ENCODE measurements around the gene PSG7. TPM values are rescaled to one million over a fixed set of nuclear protein-coding genes. Genes with fewer than 3 reads are reported as not detected.
"Not testable (repeated sequence)": the region's sequence is repeated elsewhere in the genome, so short reads cannot be mapped to it uniquely, and the experiment has no call there.

Gene PSG7
- total RNA-seq (2013; cell fraction: nucleolus; rRNA removed) = not detected in 2 replicates
- total RNA-seq (2014; rRNA removed) = not detected in 2 replicates
- total RNA-seq (2014; rRNA removed; fragmentation: Illumina TruSeq; extraction: Trizol) = not detected in 2 replicates
- total RNA-seq (2021) = not detected in 2 replicates
- not detected for polyA plus RNA-seq (2011; ENCODE audit: low read depth)
- not detected in 2 replicates for polyA plus RNA-seq (2011; rRNA removed)
- not detected in 2 replicates for polyA plus RNA-seq (2011; cell fraction: cytosol; rRNA removed)
- not detected in 2 replicates for polyA plus RNA-seq (2011; cell fraction: nucleus; rRNA removed)
- polyA plus RNA-seq (2012) = not detected in 2 replicates
- polyA plus RNA-seq (2014; fragmentation: Illumina TruSeq; extraction: Trizol) = not detected in 2 replicates
- polyA plus RNA-seq (2014; fragmentation: Nextera tagmentation; extraction: Ambion mirVana) = not detected
- polyA plus RNA-seq (2014; rRNA removed) = not detected in 2 replicates
- not detected for polyA plus RNA-seq (2016; fragmentation: Nextera tagmentation; extraction: Ambion mirVana)
- not detected in 2 replicates for polyA minus RNA-seq (2011; rRNA and poly(A)+ RNA removed)
- not detected in 2 replicates for polyA minus RNA-seq (2011; cell fraction: cytosol; rRNA and poly(A)+ RNA removed)
- polyA minus RNA-seq (2011; cell fraction: nucleus; rRNA and poly(A)+ RNA removed) = not detected in 2 replicates
- not detected for Bru-seq, nascent RNA
- not detected for BruChase-seq, experiment 1, labeled RNA remaining after a 6-hour chase
- BruChase-seq, experiment 2, labeled RNA remaining after a 2-hour chase = not detected
- long read RNA-seq, experiment 1 = 0 reads
- long read RNA-seq, experiment 2 = 0 reads

GRCh38 chr19:42937107-42937506 lies at the start of gene PSG7:
Gene PSG7 (minus strand): TSS chr19:42937207. CDS start chr19:42937076, 131 bp downstream.
- not testable (repeated sequence) for H3K9ac ChIP-seq (ENCODE audit: control insufficient read depth, insufficient read depth, low read length)

GRCh38 chr19:42985588-42985987 lies 48.6 kb upstream of the PSG7 start:
- CTCF ChIA-PET = interaction anchor here (0.6 kb wide), 1 partner anchor 165 kb away, joined by 3 read pairs; no protein-coding TSS in a partner anchor
- RAD21 ChIA-PET (ENCODE audit: unreplicated experiment) = no interaction called here
- Histone ChIP-seq H3K27ac (ENCODE audit: control insufficient read depth, insufficient read depth) (no peak overlapping the region), H3K36me3 (ENCODE audit: control insufficient read depth in 2 of 2, insufficient read depth in 2 of 2, low read length in 1 of 2) (no peaks in the 10 kb centered on the region), H3K9ac (ENCODE audit: control insufficient read depth, insufficient read depth, low read length) (no peak overlapping the region), H3K4me1 (ENCODE audit: control insufficient read depth, insufficient read depth, low read length) (no peaks in the 10 kb centered on the region), H3K4me3 (no peak overlapping the region), H3K4me2 (ENCODE audit: control insufficient read depth, insufficient read depth) (no peak overlapping the region), H3K9me3 (replicated peaks; ENCODE audit: control insufficient read depth, insufficient read depth, low read length) (no peaks in the 10 kb centered on the region), H4K20me1 (ENCODE audit: control insufficient read depth, insufficient read depth) (no peaks in the 10 kb centered on the region), H3K27me3 (replicated peaks in 1 of 2; ENCODE audit: control insufficient read depth in 2 of 2, insufficient read depth in 2 of 2, low read length in 1 of 2) (no peaks in the 10 kb centered on the region), H3K79me2 (ENCODE audit: control insufficient read depth, insufficient read depth, low read length) (no peaks in the 10 kb centered on the region), H2AFZ (ENCODE audit: control insufficient read depth, low read depth, low read length) (no peak overlapping the region)
- in situ Hi-C loops (cut with MboI) = no loop called here
- intact Hi-C loops (cut with micrococcal nuclease; ENCODE audit: unreplicated experiment) = no loop called here
- ATAC-seq (no peak), DNase-seq (ENCODE audit: low read depth, low spot score) (no peak), FAIRE-seq (no peak)
- SMC1A ChIA-PET (ENCODE audit: uncharacterized antibody, unreplicated experiment) = no interaction called here
- 18% methylated on average over 4 of the region's 4 CpGs for WGBS (ENCODE audit: insufficient coverage, insufficient replicate concordance, low lambda C conversion rate, missing lambda C conversion rate)
- POLR2A ChIA-PET = no interaction called here
- no TSS peak for BruUV-seq (replicated peaks)
- TF ChIP-seq RBBP5 (conservative IDR thresholded peaks at IDR 0.05) (no peak), PRDM15 (CRISPR knock-in tag; IDR thresholded peaks at IDR 0.05) (no peak), ZNF24 (IDR thresholded peaks at IDR 0.05) (no peak), LARP7 (IDR thresholded peaks at IDR 0.05) (no peak), CREM (IDR thresholded peaks at IDR 0.05; ENCODE audit: low read depth) (no peak), MEF2A (IDR thresholded peaks at IDR 0.05; ENCODE audit: insufficient read depth, low read depth, low read length) (no peak), KDM1A (IDR thresholded peaks at IDR 0.05; ENCODE audit: borderline replicate concordance) (no peak), SKIL (IDR thresholded peaks at IDR 0.05; ENCODE audit: low read depth, poor library complexity, severe bottlenecking) (no peak), KAT2A (conservative IDR thresholded peaks at IDR 0.05; ENCODE audit: control insufficient read depth, low read depth, low read length) (no peak)

More at GRCh38 chr19:42937107-42937506, at the start of gene PSG7:
- ATAC-seq; FAIRE-seq; H3K79me2 ChIP-seq (ENCODE audit: control insufficient read depth, insufficient read depth, low read length); H3K4me1 ChIP-seq (ENCODE audit: control insufficient read depth, insufficient read depth, low read length); H3K27ac ChIP-seq (ENCODE audit: control insufficient read depth, insufficient read depth); BruUV-seq (replicated peaks); H3K4me2 ChIP-seq (ENCODE audit: control insufficient read depth, insufficient read depth); in situ Hi-C loops (cut with MboI); POLR2A ChIA-PET; H3K27me3 ChIP-seq (replicated peaks in 1 of 2; ENCODE audit: control insufficient read depth in 2 of 2, insufficient read depth in 2 of 2, low read length in 1 of 2); CTCF ChIA-PET; H3K4me3 ChIP-seq; DNase-seq (ENCODE audit: low read depth, low spot score); H3K9me3 ChIP-seq (replicated peaks; ENCODE audit: control insufficient read depth, insufficient read depth, low read length); SMC1A ChIA-PET (ENCODE audit: uncharacterized antibody, unreplicated experiment); H2AFZ ChIP-seq (ENCODE audit: control insufficient read depth, low read depth, low read length); RAD21 ChIA-PET (ENCODE audit: unreplicated experiment); H3K36me3 ChIP-seq (ENCODE audit: control insufficient read depth in 2 of 2, insufficient read depth in 2 of 2, low read length in 1 of 2); H4K20me1 ChIP-seq (ENCODE audit: control insufficient read depth, insufficient read depth): not testable (repeated sequence)
- intact Hi-C loops (cut with micrococcal nuclease; ENCODE audit: unreplicated experiment) = loop anchor here (10.0 kb wide), 1 partner anchor 148 kb away; the partner anchor contains the start of gene PSG2
- WGBS (ENCODE audit: insufficient coverage, insufficient replicate concordance, low lambda C conversion rate, missing lambda C conversion rate) = 14% methylated on average over 3 of the region's 3 CpGs

Measured in GM12878 (cell line).